Kidney (tissue), 14 donors: ENCODE measurements around the gene BDH1. TPM values are rescaled to one million over a fixed set of nuclear protein-coding genes. Genes with fewer than 3 reads are reported as not detected.

ENCODE experiments used
- DNase-seq, 5 donors: peaks; one replicate each; pipeline ENCODE4 v3.0.0-alpha.2; 2013 to 2020
- FAIRE-seq: peaks from 2 replicates; lab custom pipeline; 2012; peaks lifted over from hg19 to GRCh38; lab: Jason Lieb, UNC
- H3K27ac ChIP-seq, 2 donors: one replicate each; pipeline ENCODE4 v1.7.0; 2013; ENCODE audit warnings: low read depth in 2 of 2, low read length in 2 of 2, inconsistent platforms in 1 of 2
- H3K27me3 ChIP-seq: one replicate; pipeline ENCODE4 v1.7.1; 2013; ENCODE audit warnings: low read length, inconsistent platforms; ENCODE audit not compliant: control insufficient read depth, insufficient read depth
- H3K36me3 ChIP-seq, 3 donors: one replicate each; pipeline versions ENCODE4 v1.7.0 to v1.7.1; 2013; ENCODE audit warnings: low read length in 3 of 3, control low read depth in 1 of 3, inconsistent platforms in 1 of 3; ENCODE audit not compliant: insufficient read depth in 3 of 3, control insufficient read depth in 2 of 3
- H3K4me1 ChIP-seq, 3 donors: one replicate each; pipeline versions ENCODE4 v1.7.0 to v1.7.1; 2013; ENCODE audit warnings: low read length in 3 of 3, inconsistent platforms in 1 of 3, low read depth in 1 of 3; ENCODE audit not compliant: control insufficient read depth in 2 of 3, insufficient read depth in 2 of 3
- H3K4me3 ChIP-seq, 3 donors: one replicate each; pipeline versions ENCODE4 v1.7.0 to v1.8.1; 2013; ENCODE audit warnings: low read length in 3 of 3, control low read depth in 1 of 3, inconsistent platforms in 1 of 3
- H3K9ac ChIP-seq, 3 donors: one replicate each; pipeline versions ENCODE4 v1.7.0 to v1.7.1; 2013; ENCODE audit warnings: low read length in 3 of 3, control low read depth in 1 of 3, inconsistent platforms in 1 of 3
- H3K9me3 ChIP-seq, 3 donors: one replicate each; pipeline versions ENCODE4 v1.7.0 to v1.7.1; 2013; ENCODE audit warnings: low read length in 3 of 3, control low read depth in 1 of 3, inconsistent platforms in 1 of 3; ENCODE audit not compliant: control insufficient read depth in 2 of 3, insufficient read depth in 1 of 3
- CTCF ChIP-seq: IDR thresholded peaks from 3 replicates; pipeline ENCODE4 v1.5.1; 2012; ENCODE audit warnings: mild to moderate bottlenecking, moderate library complexity, borderline replicate concordance; ENCODE audit not compliant: insufficient read depth; ENCODE audit errors: extremely low read depth
- intact Hi-C: fragments of 100-400 bp; cut with DNase I; formaldehyde crosslinking; loops from one replicate; pipeline ENCODE4 v1.11.1; 2022
- polyA plus RNA-seq: library from polyadenylated mRNA; stranded (reverse); fragments of 350-450 nt; fragmentation: Illumina TruSeq; extraction: RNeasy Lipid Tissue Mini Kit (QIAGEN cat#74804); gene quantifications from one replicate; pipeline ENCODE4 v1.2.3, GENCODE V29; 2014; ENCODE audit warnings: low read depth, low replicate concordance; ENCODE audit not compliant: insufficient read depth
- total RNA-seq: library from RNA; stranded (reverse); fragmentation: NEBNext Ultra II Directional; extraction: Animal tissue kit (Norgen Biotek cat#: 25700); gene quantifications from one replicate; pipeline ENCODE4 v1.2.1, GENCODE V29; 2021
- donor health status: control.
- donor health status: control.
- donor health status: control.
- donor health status: control.
- donor health status: control.
- donor health status: DM: yes; HTN: yes; CAD: no.
- donor health status: Normal renal cell carcinoma (clear cell type).

The BDH1 gene
- total and polyA plus RNA-seq, 2 donors from 2014 or later = 21.2 to 49.6 TPM

- intact Hi-C loops = loop anchor here (10.0 kb wide), 1 partner anchor 256 kb away; no protein-coding TSS in a partner anchor
Measured at GRCh38 chr3:197510642-197511018, 45.1 kb downstream of the BDH1 start.

GRCh38 chr3:197508924-197509775, 46.6 kb downstream of the BDH1 start:
- no peak for FAIRE-seq
- Histone ChIP-seq H3K27me3 (no peaks in the 10 kb centered on the region), H3K36me3 (peaks cover 0 to 3% (median 2%) of the 10 kb centered on the region in 3 donors), H3K4me1 (no peaks in the 10 kb centered on the region), H3K9me3 (no peaks in the 10 kb centered on the region), H3K27ac (no peak overlapping the region), H3K9ac (peak overlapping the region in 1 of 3 donors; percentile 65), H3K4me3 (peak overlapping the region in 2 of 3 donors; percentile 50 to 69)
- TF ChIP-seq CTCF = no peak
- DNase-seq = no peak
- intact Hi-C loops = loop anchor here (10.0 kb wide), 1 partner anchor 234 kb away; no protein-coding TSS in a partner anchor

More at GRCh38 chr3:197510642-197511018, 45.1 kb downstream of the BDH1 start:
- no peaks in the 10 kb centered on the region for H3K4me1 ChIP-seq
- H3K4me3 ChIP-seq = no peak overlapping the region
- H3K9ac ChIP-seq = no peak overlapping the region
- H3K36me3 ChIP-seq = peaks cover 0 to 11% (median 2%) of the 10 kb centered on the region in 3 donors
- H3K9me3 ChIP-seq = no peaks in the 10 kb centered on the region
- DNase-seq = peak in 1 of 5 donors; percentile 69
- H3K27ac ChIP-seq = no peak overlapping the region
- no peak for TF ChIP-seq CTCF
- no peaks in the 10 kb centered on the region for H3K27me3 ChIP-seq
- FAIRE-seq = no peak

GRCh38 chr3:197508461-197508860, 47.3 kb downstream of the BDH1 start:
- FAIRE-seq (no peak), DNase-seq (no peak)
- Histone ChIP-seq H3K9ac (no peak overlapping the region), H3K9me3 (no peaks in the 10 kb centered on the region), H3K4me1 (no peaks in the 10 kb centered on the region), H3K4me3 (no peak overlapping the region), H3K36me3 (peaks cover 0 to 3% (median 2%) of the 10 kb centered on the region in 3 donors), H3K27ac (no peak overlapping the region), H3K27me3 (no peaks in the 10 kb centered on the region)
- intact Hi-C loops = loop anchor here (10.0 kb wide), 1 partner anchor 234 kb away; no protein-coding TSS in a partner anchor
- TF ChIP-seq CTCF = no peak
